T-helper 1 cell treated with Interleukin-12 subunit alpha and Interleukin-12 subunit beta and Interleukin-4 antibody, amounts not matched to agents 30 μg/mL and 1 μg/mL, for 36 hours (primary cell): ENCODE measurements around the gene ZMAT5.

Source experiments
- H3K27ac Mint-ChIP-seq: one replicate; pipeline ENCODE4 v1.8.0; 2021; ENCODE audit warnings: mild to moderate bottlenecking, mixed read lengths
- H3K27me3 Mint-ChIP-seq: one replicate; pipeline ENCODE4 v1.8.0; 2021; ENCODE audit warnings: low read depth, mixed read lengths
- H3K36me3 Mint-ChIP-seq: one replicate; pipeline ENCODE4 v1.8.0; 2021; ENCODE audit warnings: low read depth, mixed read lengths
- H3K4me1 Mint-ChIP-seq: one replicate; pipeline ENCODE4 v1.8.0; 2021; ENCODE audit warnings: low read depth, mixed read lengths
- H3K4me3 Mint-ChIP-seq: one replicate; pipeline ENCODE4 v1.8.0; 2021; ENCODE audit warnings: mild to moderate bottlenecking, moderate library complexity, mixed read lengths
- H3K9me3 Mint-ChIP-seq: one replicate; pipeline ENCODE4 v1.8.0; 2021; ENCODE audit warnings: mixed read lengths

Gene ZMAT5

GRCh38 chr22:29693161-29693560 is 73.6 kb downstream of the ZMAT5 start:
- Mint-ChIP-seq H3K9me3 (no peaks in the 10 kb centered on the region), H3K4me3 (no peak overlapping the region), H3K36me3 (peaks cover 2% of the 10 kb centered on the region), H3K27ac (no peak overlapping the region), H3K4me1 (no peaks in the 10 kb centered on the region), H3K27me3 (no peaks in the 10 kb centered on the region)

- no peak overlapping the region for H3K27ac Mint-ChIP-seq
- H3K36me3 Mint-ChIP-seq = peaks cover 2% of the 10 kb centered on the region
- no peaks in the 10 kb centered on the region for H3K27me3 Mint-ChIP-seq
- H3K9me3 Mint-ChIP-seq = no peaks in the 10 kb centered on the region
- H3K4me3 Mint-ChIP-seq = no peak overlapping the region
- no peaks in the 10 kb centered on the region for H3K4me1 Mint-ChIP-seq
These were observed 74.5 kb downstream of the ZMAT5 start for GRCh38 chr22:29692327-29692640.

- H3K27ac Mint-ChIP-seq = no peak overlapping the region
- H3K4me3 Mint-ChIP-seq = no peak overlapping the region
- no peaks in the 10 kb centered on the region for H3K9me3 Mint-ChIP-seq
- H3K4me1 Mint-ChIP-seq = no peaks in the 10 kb centered on the region
- H3K36me3 Mint-ChIP-seq = peaks cover 7% of the 10 kb centered on the region
- H3K27me3 Mint-ChIP-seq = no peaks in the 10 kb centered on the region
These were observed 75.0 kb downstream of the ZMAT5 start for GRCh38 chr22:29691636-29692326.

GRCh38 chr22:29690476-29690875 is 76.3 kb downstream of the ZMAT5 start:
- Mint-ChIP-seq H3K36me3 (peaks cover 12% of the 10 kb centered on the region), H3K4me3 (no peak overlapping the region), H3K9me3 (no peaks in the 10 kb centered on the region), H3K27me3 (no peaks in the 10 kb centered on the region), H3K4me1 (no peaks in the 10 kb centered on the region), H3K27ac (no peak overlapping the region)

- H3K9me3 Mint-ChIP-seq = no peaks in the 10 kb centered on the region
- no peak overlapping the region for H3K27ac Mint-ChIP-seq
- H3K27me3 Mint-ChIP-seq = no peaks in the 10 kb centered on the region
- no peak overlapping the region for H3K4me3 Mint-ChIP-seq
- no peaks in the 10 kb centered on the region for H3K4me1 Mint-ChIP-seq
- H3K36me3 Mint-ChIP-seq = peaks cover 12% of the 10 kb centered on the region
These were observed 77.0 kb downstream of the ZMAT5 start for GRCh38 chr22:29689880-29690213.

GRCh38 chr22:29689206-29689879 is 77.5 kb downstream of the ZMAT5 start:
- H3K9me3 Mint-ChIP-seq = no peaks in the 10 kb centered on the region
- H3K4me1 Mint-ChIP-seq = no peaks in the 10 kb centered on the region
- peaks cover 12% of the 10 kb centered on the region for H3K36me3 Mint-ChIP-seq
- H3K4me3 Mint-ChIP-seq = no peak overlapping the region
- H3K27ac Mint-ChIP-seq = no peak overlapping the region
- no peaks in the 10 kb centered on the region for H3K27me3 Mint-ChIP-seq

- Mint-ChIP-seq H3K36me3 (peaks cover 23% of the 10 kb centered on the region), H3K27me3 (no peaks in the 10 kb centered on the region), H3K9me3 (no peaks in the 10 kb centered on the region)
These were observed 82.6 kb downstream of the ZMAT5 start for GRCh38 chr22:29684244-29684643.

GRCh38 chr22:29683536-29683935 is 83.3 kb downstream of the ZMAT5 start:
- H3K4me1 Mint-ChIP-seq = no peaks in the 10 kb centered on the region
- H3K36me3 Mint-ChIP-seq = peaks cover 24% of the 10 kb centered on the region
- H3K27ac Mint-ChIP-seq = no peak overlapping the region
- no peak overlapping the region for H3K4me3 Mint-ChIP-seq
- no peaks in the 10 kb centered on the region for H3K27me3 Mint-ChIP-seq
- no peaks in the 10 kb centered on the region for H3K9me3 Mint-ChIP-seq

More at GRCh38 chr22:29684244-29684643, 82.6 kb downstream of the ZMAT5 start:
- Mint-ChIP-seq H3K4me1 (no peaks in the 10 kb centered on the region), H3K4me3 (no peak overlapping the region), H3K27ac (no peak overlapping the region)
